LoVo (cell line): ENCODE measurements around the gene AUTS2.

Experiments used
- DNase-seq: peaks from one replicate; pipeline ENCODE4 v3.0.0-alpha.2; 2016; ENCODE audit warnings: low spot score

Gene AUTS2

GRCh38 chr7:70035955-70036354 is 437.7 kb downstream of the AUTS2 start:
- no peak for DNase-seq

DNA sequence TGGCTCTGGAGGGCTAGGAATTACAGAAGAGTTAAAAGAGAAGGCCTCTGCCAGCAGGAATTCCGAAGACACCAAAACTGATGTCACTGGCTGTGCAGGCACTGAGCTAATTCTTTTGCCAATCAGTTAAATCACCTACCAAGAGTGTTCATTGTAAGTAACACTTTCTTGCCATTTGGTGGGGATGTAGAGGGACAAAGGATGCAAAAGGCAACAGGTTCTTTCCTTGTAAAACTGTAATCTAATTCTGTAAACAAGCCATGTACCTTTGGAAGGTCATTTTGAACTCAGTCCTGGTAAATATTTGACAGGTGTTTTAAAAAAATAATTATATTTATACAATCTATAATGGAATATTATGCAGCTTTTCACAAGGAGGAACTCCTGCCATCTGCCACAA is 438.4 kb downstream of the AUTS2 start:
- no peak for DNase-seq

- DNase-seq: no peak
These were observed 439.1 kb downstream of the AUTS2 start for GRCh38 chr7:70037171-70037933.

- no peak for DNase-seq
These were observed 441.8 kb downstream of the AUTS2 start for GRCh38 chr7:70040051-70040450.

- DNase-seq: peak; percentile 8
These were observed 442.9 kb downstream of the AUTS2 start for GRCh38 chr7:70040970-70041766.

- peak; percentile 30 for DNase-seq
These were observed 444.3 kb downstream of the AUTS2 start for GRCh38 chr7:70042533-70042932.

DNA sequence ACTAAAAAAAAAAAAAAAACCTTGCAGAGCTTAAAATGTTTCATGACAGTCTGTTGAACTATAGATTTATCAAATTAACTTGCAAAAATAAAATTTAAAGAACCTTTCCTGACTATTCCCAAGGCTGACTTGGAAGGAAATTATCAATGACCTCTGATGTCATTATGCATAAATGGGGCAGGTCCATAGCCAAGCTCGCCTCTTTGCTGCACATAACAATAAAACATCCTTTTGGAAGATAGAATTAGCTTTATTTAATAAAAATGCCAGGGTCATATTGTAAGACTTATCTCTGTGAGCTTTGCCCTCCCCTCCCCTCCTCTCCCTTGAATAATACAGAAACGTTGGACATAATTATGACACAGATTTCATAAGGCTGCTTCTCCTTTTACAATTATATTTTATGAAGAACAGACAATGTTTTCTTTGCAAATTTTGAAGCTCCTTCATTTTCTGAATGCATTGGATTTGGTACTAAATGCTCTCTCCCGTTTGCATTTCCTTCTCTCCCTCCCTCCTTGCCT is 444.8 kb downstream of the AUTS2 start:
- DNase-seq: no peak

- DNase-seq: no peak
These were observed 445.8 kb downstream of the AUTS2 start for GRCh38 chr7:70044064-70044463.

GRCh38 chr7:70044525-70044924 is 446.2 kb downstream of the AUTS2 start:
- no peak for DNase-seq

GRCh38 chr7:70044981-70045380 is 446.7 kb downstream of the AUTS2 start:
- DNase-seq: no peak

DNA sequence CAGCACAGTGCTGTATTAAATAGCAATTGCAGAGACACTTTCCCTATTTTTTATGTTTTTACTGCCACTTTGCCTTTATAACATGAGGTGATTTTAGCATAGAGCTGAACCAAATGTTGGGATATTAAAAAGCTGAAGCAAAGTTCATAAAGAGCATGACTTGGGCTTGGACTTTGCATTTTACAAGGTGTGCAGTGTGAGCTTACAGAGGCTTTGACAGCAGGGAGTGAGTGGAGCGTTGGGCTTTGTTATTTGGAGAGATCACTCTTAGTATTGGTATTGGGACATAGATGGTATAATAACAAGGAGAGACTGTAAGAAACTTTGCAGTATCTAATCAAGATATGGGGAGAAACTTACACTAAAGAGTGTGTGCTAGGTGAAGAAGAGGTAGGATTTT is 449.1 kb downstream of the AUTS2 start:
- DNase-seq: no peak

DNA sequence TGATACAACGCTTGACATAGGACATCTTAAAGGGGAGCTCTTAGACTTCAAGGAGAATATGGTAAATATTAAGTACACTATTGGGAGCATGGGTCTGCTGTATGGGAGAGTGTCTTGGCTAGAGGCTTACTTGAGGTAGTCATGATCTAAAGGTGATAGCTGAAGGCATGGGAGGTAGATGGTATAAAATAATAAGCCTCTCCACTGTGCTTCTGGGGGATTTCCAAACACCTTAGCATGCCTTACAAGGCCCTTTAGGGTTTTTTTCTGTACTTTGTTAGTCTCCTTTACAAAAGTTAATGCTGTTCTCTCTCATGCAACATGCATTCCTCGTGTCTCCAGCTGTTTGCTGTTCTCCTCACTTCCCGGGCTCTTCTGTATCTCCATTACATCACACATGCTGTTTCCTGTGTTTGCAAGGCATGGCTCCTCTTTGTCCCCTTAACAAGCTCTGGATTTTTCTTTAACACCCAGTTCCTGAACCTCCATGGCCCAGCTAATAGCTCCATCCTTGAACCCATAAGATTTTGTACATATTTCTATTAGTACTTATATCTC is 449.7 kb downstream of the AUTS2 start:
- DNase-seq: no peak

DNA sequence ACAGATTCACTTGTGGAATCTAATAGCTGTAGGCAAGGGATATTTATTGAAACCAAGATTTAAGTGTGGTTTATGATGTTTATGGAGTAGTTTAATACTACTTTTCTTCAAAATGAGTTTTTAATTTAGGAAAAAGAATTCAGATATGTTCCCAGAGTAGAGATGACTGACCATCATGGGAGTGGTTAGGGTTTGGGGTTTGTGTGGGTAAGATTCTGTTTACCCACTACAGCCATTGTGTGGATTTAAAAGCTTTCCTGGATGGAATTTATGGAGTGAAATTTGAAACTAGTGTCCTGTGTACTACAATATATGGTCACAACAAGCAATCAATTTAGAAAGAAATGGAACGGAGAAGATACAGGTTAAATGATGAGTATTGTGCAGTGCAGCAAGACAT is 453.5 kb downstream of the AUTS2 start:
- DNase-seq: no peak

- no peak for DNase-seq
These were observed 454.4 kb downstream of the AUTS2 start for GRCh38 chr7:70052691-70053090.

GRCh38 chr7:70053421-70053820 is 455.1 kb downstream of the AUTS2 start:
- DNase-seq: no peak

DNA sequence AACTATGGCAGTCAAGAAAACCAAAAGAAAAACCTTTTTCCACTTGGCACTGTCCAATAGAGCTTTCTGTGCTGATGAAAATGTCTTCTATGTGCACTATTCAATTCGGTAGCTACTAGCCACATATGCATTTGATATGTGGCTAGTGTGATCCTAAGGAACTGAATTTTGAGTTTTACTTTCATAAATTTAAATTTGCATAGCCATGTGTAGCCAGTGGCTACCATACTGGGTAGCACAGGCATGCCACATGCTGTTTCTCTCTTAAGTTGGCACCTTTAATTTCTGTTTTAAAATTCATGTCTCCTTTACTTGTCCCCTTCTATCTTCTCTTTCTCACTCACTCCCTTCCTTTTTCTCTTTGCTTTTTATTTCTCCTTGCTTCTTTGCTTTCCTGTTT is 455.7 kb downstream of the AUTS2 start:
- DNase-seq: no peak

GRCh38 chr7:70056363-70056762 is 458.1 kb downstream of the AUTS2 start:
- no peak for DNase-seq

DNA sequence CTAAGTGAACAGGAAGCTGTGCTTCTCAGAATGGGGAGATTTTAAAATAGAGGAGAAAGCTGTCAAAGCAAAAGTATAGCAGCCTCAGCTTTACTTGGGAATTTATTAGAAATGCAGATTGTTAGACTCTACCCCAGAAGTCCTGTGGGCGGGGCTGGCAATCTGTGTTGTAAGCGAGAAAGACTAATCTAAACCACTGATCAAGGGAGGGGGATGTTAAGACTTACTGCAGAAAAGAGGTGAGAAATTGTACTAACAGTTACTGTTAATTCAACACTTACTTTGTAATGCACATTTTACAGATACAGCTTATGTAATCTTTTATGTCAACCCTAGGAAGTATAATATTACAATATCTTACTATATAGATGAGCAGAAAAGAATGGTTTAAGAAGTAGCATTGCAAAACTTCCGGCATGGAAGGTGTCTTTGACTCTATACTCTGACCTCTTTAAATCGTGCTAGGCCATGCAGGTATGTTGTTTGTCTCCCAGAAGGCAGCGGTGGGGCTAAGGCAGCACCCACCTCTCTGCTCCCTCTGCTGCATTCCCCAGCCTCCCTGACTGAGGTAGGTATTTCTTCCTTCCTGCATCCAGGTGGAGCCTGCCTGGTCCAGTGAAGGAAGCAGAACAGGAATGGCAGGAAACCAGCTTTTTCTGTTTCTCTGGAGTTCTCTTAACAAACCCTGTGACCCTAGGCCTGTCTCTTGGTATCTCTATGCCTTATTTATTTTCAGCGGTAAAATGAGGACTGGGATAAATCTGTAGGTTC is 462.2 kb downstream of the AUTS2 start:
- DNase-seq: no peak

DNA sequence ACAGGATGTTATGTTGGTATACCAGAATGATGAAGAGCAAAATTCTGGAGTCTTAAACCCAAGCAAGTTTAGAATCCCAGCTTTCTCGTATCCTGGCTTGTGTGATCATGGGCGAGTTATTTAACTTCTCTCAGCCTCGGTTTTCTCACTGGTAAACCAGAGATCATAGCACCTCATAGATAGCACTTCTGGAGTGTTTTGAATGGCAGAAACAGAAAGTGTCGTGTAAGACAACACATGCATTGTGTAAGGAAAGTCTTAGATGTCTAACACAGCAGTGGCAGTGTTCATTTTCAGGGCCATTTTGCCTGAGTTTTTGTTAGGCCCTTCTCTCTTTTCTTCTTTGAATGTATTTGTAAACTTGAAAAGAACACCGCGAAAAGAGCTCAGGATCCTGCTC is 465.1 kb downstream of the AUTS2 start:
- no peak for DNase-seq

DNA sequence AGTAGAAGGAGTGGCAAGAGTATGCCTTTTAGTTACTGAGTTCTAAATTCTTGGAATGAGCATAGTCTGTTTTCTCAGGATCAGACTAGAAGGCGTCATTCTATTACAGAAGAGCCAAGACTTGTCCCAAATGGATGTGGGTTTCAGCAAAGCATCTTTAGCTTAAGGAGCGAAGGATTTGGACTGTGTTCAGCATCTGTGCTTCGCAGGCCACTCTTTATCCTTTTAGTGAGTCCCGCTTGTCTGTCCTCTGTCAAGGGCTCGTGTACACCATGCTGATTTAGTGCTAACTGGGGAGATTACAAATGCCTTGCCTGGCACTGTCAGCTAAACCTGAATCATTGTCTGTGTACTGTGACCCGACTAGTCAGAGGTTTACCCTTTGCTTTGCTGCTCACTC is 465.7 kb downstream of the AUTS2 start:
- no peak for DNase-seq

DNA sequence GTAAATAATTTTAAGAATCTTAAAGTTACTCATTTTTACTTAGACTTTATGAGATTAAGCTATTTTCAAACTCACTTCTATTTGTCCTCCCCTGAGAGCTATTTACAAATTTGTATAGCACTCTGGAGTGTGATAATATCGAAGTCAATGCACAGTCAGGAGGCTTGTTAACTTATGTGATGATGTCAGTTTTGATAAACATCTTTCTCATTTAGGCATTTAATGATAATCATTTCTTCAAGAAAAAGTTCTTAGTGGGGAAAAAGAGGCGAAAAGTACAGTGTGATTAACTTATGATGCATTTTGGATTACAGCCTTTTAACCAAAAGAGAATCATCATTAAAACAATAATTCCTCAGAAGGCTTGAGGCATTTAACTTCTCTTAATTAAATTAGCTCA is 468.6 kb downstream of the AUTS2 start:
- DNase-seq: no peak

DNA sequence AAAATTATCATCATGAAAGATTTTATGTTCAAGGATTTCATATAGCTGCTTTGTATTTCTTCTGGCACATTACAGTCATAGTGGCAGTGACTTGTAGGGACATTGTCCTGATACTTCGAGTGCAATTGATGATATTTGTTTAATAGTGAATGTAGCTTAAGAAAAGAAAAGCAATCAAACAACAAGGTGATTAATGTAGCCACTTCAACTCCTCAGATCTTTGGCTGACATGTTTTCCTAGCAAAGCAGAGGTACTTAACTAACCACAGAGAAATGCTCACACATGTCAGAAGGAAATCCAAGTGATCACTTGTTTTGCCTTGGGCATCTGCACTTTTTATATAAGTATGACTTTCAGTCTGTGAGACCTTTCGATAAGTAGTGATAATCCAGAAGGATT is 470.3 kb downstream of the AUTS2 start:
- no peak for DNase-seq
